DND-41 (cell line): ENCODE results near the gene SLC36A4.

ENCODE experiments used
- ATAC-seq: fragments of 200-7000 bp; cut with Tn5 transposase; 3 replicates; pipeline ENCODE4 v1.9.1; 2021; ENCODE audit warnings: low read depth; ENCODE audit not compliant: insufficient read depth
- DNase-seq: peaks from one replicate; pipeline ENCODE4 v3.0.0-alpha.2; 2020
- H2AFZ ChIP-seq: 2 replicates; pipeline ENCODE4 v1.6.0; 2012; ENCODE audit warnings: low read depth, low read length
- H3K27ac ChIP-seq: 2 replicates; pipeline ENCODE4 v1.5.1; 2012; ENCODE audit warnings: low read length, inconsistent platforms
- H3K27me3 ChIP-seq: fragments of 200-600 bp; sonication (generic); 2 replicates; pipeline ENCODE4 v1.6.0; 2012; ENCODE audit warnings: low read length, mild to moderate bottlenecking, inconsistent platforms; ENCODE audit not compliant: insufficient read depth, poor library complexity
- H3K36me3 ChIP-seq: 2 replicates; pipeline ENCODE4 v1.5.1; 2012; ENCODE audit warnings: low read length, inconsistent platforms; ENCODE audit not compliant: insufficient read depth
- H3K4me1 ChIP-seq: 2 replicates; pipeline ENCODE4 v1.5.1; 2012; ENCODE audit warnings: mild to moderate bottlenecking, low read length; ENCODE audit not compliant: insufficient read depth
- H3K4me2 ChIP-seq: 2 replicates; pipeline ENCODE4 v1.6.0; 2012; ENCODE audit warnings: mild to moderate bottlenecking, moderate library complexity, low read length, inconsistent platforms; ENCODE audit not compliant: insufficient read depth
- H3K4me3 ChIP-seq, 2 experiments: fragments of 200-600 bp in 1 of 2; shearing (Covaris generic) in 1 of 2; 2 replicates each; pipeline ENCODE4 v1.5.1; 2012 to 2016; ENCODE audit warnings: inconsistent platforms in 2 of 2, low read length in 2 of 2, mild to moderate bottlenecking in 2 of 2, low read depth in 1 of 2, moderate library complexity in 1 of 2
- H3K79me2 ChIP-seq: 2 replicates; pipeline ENCODE4 v1.6.0; 2012; ENCODE audit warnings: low read length, inconsistent platforms; ENCODE audit not compliant: insufficient read depth
- H3K9ac ChIP-seq: 2 replicates; pipeline ENCODE4 v1.6.0; 2012; ENCODE audit warnings: low read depth, mild to moderate bottlenecking, inconsistent platforms, low read length, moderate library complexity
- H3K9me3 ChIP-seq: 2 replicates; pipeline ENCODE4 v1.5.1; 2012; ENCODE audit warnings: low read length, moderate library complexity, mild to moderate bottlenecking, inconsistent platforms; ENCODE audit not compliant: insufficient read depth, severe bottlenecking
- H4K20me1 ChIP-seq: 2 replicates; pipeline ENCODE4 v1.6.0; 2012; ENCODE audit warnings: low read length; ENCODE audit not compliant: insufficient read depth
- CTCF ChIP-seq: IDR thresholded peaks from 2 replicates; pipeline ENCODE4 v1.5.1; 2012; ENCODE audit warnings: borderline replicate concordance, low read length, moderate library complexity, mild to moderate bottlenecking; ENCODE audit not compliant: poor library complexity, severe bottlenecking; ENCODE audit errors: extremely low read depth
- EZH2 ChIP-seq: IDR thresholded peaks from 3 replicates; pipeline ENCODE4 v1.6.1; 2012; ENCODE audit warnings: borderline replicate concordance, low read depth, mild to moderate bottlenecking, moderate library complexity, low read length, inconsistent platforms; ENCODE audit not compliant: severe bottlenecking

SLC36A4 gene

DNA sequence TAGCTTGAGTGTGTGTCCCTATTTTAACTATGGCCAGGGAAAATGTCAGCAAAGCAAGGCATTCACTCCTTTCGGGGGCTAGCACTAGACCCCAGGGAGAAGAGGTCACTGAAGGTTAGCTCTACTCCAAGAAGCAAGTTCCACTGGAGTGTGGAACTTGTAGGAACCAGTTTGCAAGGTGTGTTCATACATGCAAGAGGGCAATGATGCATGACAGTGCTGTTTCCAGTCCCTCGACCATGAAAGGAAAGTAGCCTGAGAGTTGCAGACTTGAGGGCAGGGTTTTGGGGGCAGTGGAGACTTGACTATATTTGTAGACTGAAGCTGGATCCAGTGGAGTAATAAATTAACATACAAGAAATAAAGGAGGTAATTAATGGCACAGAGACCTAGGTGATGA is 21.6 kb upstream of the SLC36A4 start:
- Histone ChIP-seq H3K9ac (no peak overlapping the region), H3K36me3 (no peaks in the 10 kb centered on the region), H2AFZ (no peak overlapping the region), H3K27me3 (peaks cover 5% of the 10 kb centered on the region), H3K4me2 (no peak overlapping the region), H4K20me1 (no peaks in the 10 kb centered on the region), H3K27ac (no peak overlapping the region), H3K4me3 (no peak overlapping the region), H3K9me3 (no peaks in the 10 kb centered on the region), H3K4me1 (no peaks in the 10 kb centered on the region), H3K79me2 (no peaks in the 10 kb centered on the region)
- ATAC-seq (no peak), DNase-seq (no peak)
- TF ChIP-seq CTCF: no peak
- TF ChIP-seq EZH2: no peak

DNA sequence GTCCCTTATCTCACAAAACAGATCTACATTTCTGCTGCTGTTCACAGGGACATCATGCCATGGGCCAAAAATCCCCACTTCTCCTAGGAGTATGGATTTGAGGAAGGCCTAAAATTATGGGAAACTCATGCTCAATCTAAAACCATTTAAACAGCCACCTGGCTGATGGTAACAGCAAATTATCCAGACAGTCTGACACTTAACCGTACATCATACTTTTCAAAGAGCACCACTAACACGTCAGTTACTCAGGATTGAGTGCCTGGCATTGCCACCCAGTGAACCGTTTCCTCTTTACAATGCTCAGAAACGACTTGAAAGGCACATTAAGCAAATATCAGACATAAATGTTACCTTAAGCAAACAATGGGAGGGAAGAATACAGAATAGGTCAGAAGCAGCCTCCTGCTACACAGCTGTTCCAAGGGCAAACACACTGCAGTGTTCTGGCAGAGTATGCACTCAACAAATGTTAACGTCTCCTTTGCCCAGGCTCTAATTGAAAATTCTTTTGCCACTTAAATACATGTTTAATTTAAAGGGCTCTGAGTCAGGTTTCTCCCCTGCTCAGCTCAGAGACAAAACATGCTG is 18.8 kb upstream of the SLC36A4 start:
- Histone ChIP-seq H3K27me3 (no peaks in the 10 kb centered on the region), H3K9me3 (no peaks in the 10 kb centered on the region), H2AFZ (no peak overlapping the region), H3K27ac (no peak overlapping the region), H3K36me3 (no peaks in the 10 kb centered on the region), H3K4me1 (no peaks in the 10 kb centered on the region), H3K9ac (no peak overlapping the region), H4K20me1 (no peaks in the 10 kb centered on the region), H3K4me2 (no peak overlapping the region), H3K4me3 (no peak overlapping the region), H3K79me2 (no peaks in the 10 kb centered on the region)
- DNase-seq: no peak
- no peak for ATAC-seq
- TF ChIP-seq EZH2: no peak
- no peak for TF ChIP-seq CTCF

DNA sequence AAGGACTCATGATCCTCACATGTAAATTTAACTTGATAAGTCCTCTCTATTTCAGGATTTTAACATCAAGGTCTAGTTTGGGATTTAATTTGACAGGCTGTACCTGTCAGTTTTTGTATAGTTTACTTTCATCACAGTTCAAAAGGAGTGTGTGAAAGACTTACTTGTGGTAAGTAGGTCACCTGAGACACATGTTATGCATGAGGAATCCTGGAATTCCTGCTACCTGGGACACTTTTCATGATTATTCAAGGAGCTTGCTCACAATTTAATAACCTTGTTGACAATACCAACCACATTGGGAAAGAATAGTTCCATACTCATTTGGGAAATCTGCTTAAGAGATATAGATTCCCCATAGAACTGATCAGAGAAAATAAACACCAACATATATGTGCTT is 15.8 kb upstream of the SLC36A4 start:
- no peak for ATAC-seq
- Histone ChIP-seq H3K4me1 (no peaks in the 10 kb centered on the region), H3K36me3 (no peaks in the 10 kb centered on the region), H3K27me3 (no peaks in the 10 kb centered on the region), H4K20me1 (no peaks in the 10 kb centered on the region), H3K27ac (no peak overlapping the region), H3K4me2 (no peak overlapping the region), H3K9ac (no peak overlapping the region), H2AFZ (no peak overlapping the region), H3K4me3 (no peak overlapping the region), H3K9me3 (no peaks in the 10 kb centered on the region), H3K79me2 (no peaks in the 10 kb centered on the region)
- DNase-seq: no peak
- TF ChIP-seq EZH2: no peak
- TF ChIP-seq CTCF: no peak

DNA sequence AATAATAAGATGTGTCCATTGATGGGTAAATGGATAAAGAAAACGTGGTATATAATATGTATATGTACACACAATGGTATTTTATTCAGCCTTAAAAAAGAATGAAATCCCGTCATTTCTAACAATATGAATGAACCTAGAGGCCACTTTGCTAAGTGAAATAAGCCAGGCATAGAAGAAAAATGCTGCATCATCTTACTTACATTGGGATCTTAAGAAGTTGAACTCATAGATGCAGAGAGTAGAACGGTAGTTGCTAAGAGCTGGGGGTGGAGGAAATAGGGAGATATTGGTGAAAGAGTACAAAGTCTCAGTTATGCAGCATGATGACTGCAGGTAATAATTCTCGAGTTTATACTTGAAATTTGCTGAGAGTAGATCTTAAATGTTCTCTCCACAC is 14.3 kb upstream of the SLC36A4 start:
- ATAC-seq: no peak
- Histone ChIP-seq H3K9me3 (no peaks in the 10 kb centered on the region), H3K36me3 (no peaks in the 10 kb centered on the region), H3K4me2 (no peak overlapping the region), H3K9ac (no peak overlapping the region), H3K79me2 (no peaks in the 10 kb centered on the region), H3K4me1 (no peaks in the 10 kb centered on the region), H3K27ac (no peak overlapping the region), H4K20me1 (no peaks in the 10 kb centered on the region), H3K4me3 (no peak overlapping the region), H3K27me3 (no peaks in the 10 kb centered on the region), H2AFZ (no peak overlapping the region)
- DNase-seq: no peak
- TF ChIP-seq EZH2 (no peak), CTCF (no peak)
